ENCODE measurements around the gene HMCN2. TPM values are rescaled to one million over a fixed set of nuclear protein-coding genes. Genes with fewer than 3 reads are reported as not detected.

HMCN2 gene
- total and polyA plus RNA-seq, 2 of the 4 experiments (the other 2 are of a cell fraction), result 0.02 TPM; not detected in 1

DNA sequence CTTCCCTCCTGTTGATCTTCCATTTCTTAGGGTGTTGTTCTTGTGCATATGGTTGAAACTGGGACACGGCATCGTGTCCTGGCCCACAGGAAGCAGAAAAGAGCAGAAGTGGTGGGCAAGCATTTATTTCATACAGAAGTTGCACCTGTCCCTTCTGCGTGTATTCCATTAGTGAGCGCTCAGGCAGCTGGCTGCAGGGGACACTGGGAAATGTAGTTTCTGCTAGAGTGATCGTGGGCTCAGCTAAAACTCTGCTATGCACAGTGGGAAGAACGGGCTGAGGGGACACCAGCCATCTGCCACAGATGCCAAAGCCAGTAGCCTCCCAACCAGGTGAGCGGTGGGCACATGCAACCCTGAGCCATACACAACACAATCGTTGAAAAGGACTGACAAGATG lies 121.8 kb downstream of the HMCN2 start:
- no TSS peak for BruUV-seq (replicated peaks)
- Histone ChIP-seq H3K56ac (ENCODE audit: extremely low read depth, insufficient read depth, low read length) (no peak overlapping the region), H2AK9ac (replicated peaks; ENCODE audit: low read depth, low read length, poor library complexity) (no peak overlapping the region), H3K9me1 (ENCODE audit: insufficient read depth, low read length) (no peaks in the 10 kb centered on the region), H3K18ac (ENCODE audit: low read depth, low read length) (no peak overlapping the region), H3K79me1 (ENCODE audit: low read depth in 1 of 2, low read length in 2 of 2) (no peaks in the 10 kb centered on the region), H3K9me3 (ENCODE audit: control insufficient read depth, insufficient read depth, low read length) (no peaks in the 10 kb centered on the region), H2BK15ac (ENCODE audit: low read depth, low read length) (no peak overlapping the region), H3K4me1 (ENCODE audit: control insufficient read depth, insufficient read depth, low read length) (no peaks in the 10 kb centered on the region), H3K4ac (ENCODE audit: low read depth, low read length) (no peak overlapping the region), H3K27ac (ENCODE audit: insufficient read depth, low read length) (no peak overlapping the region), H4K8ac (ENCODE audit: low read depth in 2 of 2, low read length in 2 of 2) (no peak overlapping the region), H3K4me2 (ENCODE audit: low read depth, low read length) (no peak overlapping the region), H4K5ac (ENCODE audit: low read depth, low read length) (no peak overlapping the region), H3K4me3 (ENCODE audit: insufficient read depth, low read depth, low read length) (no peak overlapping the region), H3K36me3 (ENCODE audit: control insufficient read depth, insufficient read depth, low read length) (no peaks in the 10 kb centered on the region), H2BK120ac (ENCODE audit: low read depth, low read length) (no peak overlapping the region), H3K9ac (ENCODE audit: low read depth, low read length) (no peak overlapping the region), H4K20me1 (ENCODE audit: insufficient read depth, low read length) (no peaks in the 10 kb centered on the region; the same call in none of the 2 replicates), H3K23ac (ENCODE audit: low read depth, low read length) (no peak overlapping the region), H2BK20ac (ENCODE audit: low read depth, low read length) (no peak overlapping the region), H3K27me3 (ENCODE audit: control insufficient read depth, insufficient read depth, low read length) (peaks cover 54% of the 10 kb centered on the region), H4K91ac (ENCODE audit: insufficient read depth, low read depth, low read length) (no peak overlapping the region), H2AK5ac (ENCODE audit: low read depth, low read length) (no peak overlapping the region), H2BK5ac (ENCODE audit: low read depth, low read length, poor library complexity, severe bottlenecking) (no peak overlapping the region), H3K14ac (replicated peaks; ENCODE audit: low read depth, low read length) (no peak overlapping the region), H2AFZ (replicated peaks; ENCODE audit: low read length, poor library complexity) (no peak overlapping the region)
- CTCF ChIA-PET, result no interaction called here
- dilution Hi-C loops (cut with HindIII; ENCODE audit: low sequenced_read_pairs, unreplicated experiment), result no loop called here
- intact Hi-C loops (cut with micrococcal nuclease), result no loop called here
- TF ChIP-seq, protein P1, sequence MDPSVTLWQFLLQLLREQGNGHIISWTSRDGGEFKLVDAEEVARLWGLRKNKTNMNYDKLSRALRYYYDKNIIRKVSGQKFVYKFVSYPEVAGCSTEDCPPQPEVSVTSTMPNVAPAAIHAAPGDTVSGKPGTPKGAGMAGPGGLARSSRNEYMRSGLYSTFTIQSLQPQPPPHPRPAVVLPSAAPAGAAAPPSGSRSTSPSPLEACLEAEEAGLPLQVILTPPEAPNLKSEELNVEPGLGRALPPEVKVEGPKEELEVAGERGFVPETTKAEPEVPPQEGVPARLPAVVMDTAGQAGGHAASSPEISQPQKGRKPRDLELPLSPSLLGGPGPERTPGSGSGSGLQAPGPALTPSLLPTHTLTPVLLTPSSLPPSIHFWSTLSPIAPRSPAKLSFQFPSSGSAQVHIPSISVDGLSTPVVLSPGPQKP (IDR thresholded peaks at IDR 0.05; ENCODE audit: borderline replicate concordance, low read depth, low read length), result no peak
- TF ChIP-seq, protein P2, sequence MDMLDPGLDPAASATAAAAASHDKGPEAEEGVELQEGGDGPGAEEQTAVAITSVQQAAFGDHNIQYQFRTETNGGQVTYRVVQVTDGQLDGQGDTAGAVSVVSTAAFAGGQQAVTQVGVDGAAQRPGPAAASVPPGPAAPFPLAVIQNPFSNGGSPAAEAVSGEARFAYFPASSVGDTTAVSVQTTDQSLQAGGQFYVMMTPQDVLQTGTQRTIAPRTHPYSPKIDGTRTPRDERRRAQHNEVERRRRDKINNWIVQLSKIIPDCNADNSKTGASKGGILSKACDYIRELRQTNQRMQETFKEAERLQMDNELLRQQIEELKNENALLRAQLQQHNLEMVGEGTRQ (IDR thresholded peaks at IDR 0.05; ENCODE audit: low read depth, low read length), result no peak
- TF ChIP-seq CHD1 (IDR thresholded peaks at IDR 0.05; ENCODE audit: low read depth, low read length) (no peak), RAD21 (IDR thresholded peaks at IDR 0.05; ENCODE audit: low read length) (no peak), MAFK (IDR thresholded peaks at IDR 0.05; ENCODE audit: low read depth, low read length) (no peak), RFX5 (IDR thresholded peaks at IDR 0.05; ENCODE audit: low read depth, low read length) (no peak), FOS (IDR thresholded peaks at IDR 0.05; ENCODE audit: low read depth, low read length) (no peak), MXI1 (IDR thresholded peaks at IDR 0.05; ENCODE audit: borderline replicate concordance, low read depth, low read length) (no peak), NFE2L2 (IDR thresholded peaks at IDR 0.05; ENCODE audit: low read depth, low read length) (no peak), BHLHE40 (IDR thresholded peaks at IDR 0.05; ENCODE audit: low read depth, low read length) (no peak), MAZ (IDR thresholded peaks at IDR 0.05; ENCODE audit: borderline replicate concordance, low read depth, low read length) (no peak), RCOR1 (IDR thresholded peaks at IDR 0.05; ENCODE audit: insufficient replicate concordance, low read length) (no peak), POLR2A (IDR thresholded peaks at IDR 0.05; ENCODE audit: low read depth, low read length) (no peak)
- TF ChIP-seq, protein P3, sequence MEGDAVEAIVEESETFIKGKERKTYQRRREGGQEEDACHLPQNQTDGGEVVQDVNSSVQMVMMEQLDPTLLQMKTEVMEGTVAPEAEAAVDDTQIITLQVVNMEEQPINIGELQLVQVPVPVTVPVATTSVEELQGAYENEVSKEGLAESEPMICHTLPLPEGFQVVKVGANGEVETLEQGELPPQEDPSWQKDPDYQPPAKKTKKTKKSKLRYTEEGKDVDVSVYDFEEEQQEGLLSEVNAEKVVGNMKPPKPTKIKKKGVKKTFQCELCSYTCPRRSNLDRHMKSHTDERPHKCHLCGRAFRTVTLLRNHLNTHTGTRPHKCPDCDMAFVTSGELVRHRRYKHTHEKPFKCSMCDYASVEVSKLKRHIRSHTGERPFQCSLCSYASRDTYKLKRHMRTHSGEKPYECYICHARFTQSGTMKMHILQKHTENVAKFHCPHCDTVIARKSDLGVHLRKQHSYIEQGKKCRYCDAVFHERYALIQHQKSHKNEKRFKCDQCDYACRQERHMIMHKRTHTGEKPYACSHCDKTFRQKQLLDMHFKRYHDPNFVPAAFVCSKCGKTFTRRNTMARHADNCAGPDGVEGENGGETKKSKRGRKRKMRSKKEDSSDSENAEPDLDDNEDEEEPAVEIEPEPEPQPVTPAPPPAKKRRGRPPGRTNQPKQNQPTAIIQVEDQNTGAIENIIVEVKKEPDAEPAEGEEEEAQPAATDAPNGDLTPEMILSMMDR (conservative IDR thresholded peaks at IDR 0.05; ENCODE audit: low read depth, low read length), result no peak
- POLR2A ChIA-PET (ENCODE audit: unreplicated experiment), result no interaction called here
- in situ Hi-C loops (cut with MboI; ENCODE audit: low sequenced_read_pairs), result no loop called here
- no peak for DNase-seq
- 64% methylated on average over 3 of the region's 8 CpGs; no CpG with 5 or more reads in 1 of the 2 experiments for WGBS, 2 experiments (ENCODE audit: extremely low coverage in 2 of 2, insufficient read length in 1 of 2)
- ATAC-seq (ENCODE audit: low read depth), result no peak
